T-cell (primary cell): ENCODE results near the gene NSD2. TPM values are rescaled to one million over a fixed set of nuclear protein-coding genes. Genes with fewer than 3 reads are reported as not detected.
"Not testable (repeated sequence)": the region's sequence is repeated elsewhere in the genome, so short reads cannot be mapped to it uniquely, and the experiment has no call there.

Experiments used
- ATAC-seq, 4 experiments: fragments of 200-7000 bp in 3 of 4; fragments of 150-1000 bp in 1 of 4; cut with Tn5 transposase; replicated peaks in 1 of 4; 1 replicate in 3 of 4; 2 replicates in 1 of 4; pipeline ENCODE4 v1.10.0; 2021; ENCODE audit warnings: moderate library complexity in 3 of 4, mild to moderate bottlenecking in 2 of 4, moderate number of reproducible peaks in 1 of 4
- CTCF ChIA-PET, 2 donors: fragments of 300-600 bp; sonication (Branson Sonifier 250); formaldehyde crosslinking; loops; one replicate each; lab custom pipeline; 2022; ENCODE audit warnings: antibody characterized with exemption in 2 of 2; lab: Charles Lee
- POLR2A ChIA-PET, 2 donors: fragments of 300-600 bp; sonication (Branson Sonifier 250); formaldehyde crosslinking; loops; one replicate each; lab custom pipeline; 2022; ENCODE audit warnings: antibody characterized with exemption in 2 of 2; lab: Charles Lee
- DNase-seq, 35 experiments: peaks; one replicate each; pipeline versions ENCODE4 v3.0.0 to v3.0.0-alpha.2; 2013 to 2023
- H3K27ac ChIP-seq: one replicate; pipeline ENCODE4 v1.5.1; 2013; ENCODE audit warnings: low read length
- H3K27me3 ChIP-seq, 2 experiments: replicated peaks in 1 of 2; 1 replicate in 1 of 2; 2 replicates in 1 of 2; pipeline versions ENCODE4 v1.6.1 to v1.7.0; 2013; ENCODE audit warnings: low read length in 1 of 2, mixed read lengths in 1 of 2; ENCODE audit not compliant: control insufficient read depth in 2 of 2, insufficient read depth in 2 of 2; ENCODE audit errors: extremely low read depth in 1 of 2
- H3K36me3 ChIP-seq, 2 donors: 1 replicate in 1 of 2; 2 replicates in 1 of 2; pipeline versions ENCODE4 v1.6.1 to v1.7.0; 2013; ENCODE audit warnings: low read length in 1 of 2; ENCODE audit not compliant: control insufficient read depth in 2 of 2, insufficient read depth in 1 of 2; ENCODE audit errors: extremely low read depth in 1 of 2
- H3K4me1 ChIP-seq, 2 experiments: 1 replicate in 1 of 2; 2 replicates in 1 of 2; pipeline versions ENCODE4 v1.6.1 to v1.7.0; 2013; ENCODE audit warnings: low read length in 2 of 2, mixed read lengths in 1 of 2; ENCODE audit not compliant: insufficient read depth in 2 of 2, control insufficient read depth in 1 of 2; ENCODE audit errors: extremely low read depth in 1 of 2
- H3K4me3 ChIP-seq, 2 donors: 1 replicate in 1 of 2; 2 replicates in 1 of 2; pipeline versions ENCODE4 v1.5.1 to v1.7.0; 2013; ENCODE audit warnings: mild to moderate bottlenecking in 2 of 2, low read length in 1 of 2, moderate library complexity in 1 of 2; ENCODE audit not compliant: control insufficient read depth in 1 of 2; ENCODE audit errors: extremely low read depth in 1 of 2
- H3K9me3 ChIP-seq: 2 replicates; pipeline ENCODE4 v1.7.0; 2013
- H3K27ac Mint-ChIP-seq, 2 donors: one replicate each; pipeline ENCODE4 v1.8.0; 2020 to 2021; ENCODE audit warnings: mild to moderate bottlenecking in 2 of 2, mixed read lengths in 2 of 2
- H3K27me3 Mint-ChIP-seq, 2 donors: one replicate each; pipeline ENCODE4 v1.8.0; 2021 to 2022; ENCODE audit warnings: mixed read lengths in 2 of 2
- H3K36me3 Mint-ChIP-seq: one replicate; pipeline ENCODE4 v1.8.0; 2021; ENCODE audit warnings: mixed read lengths
- H3K4me1 Mint-ChIP-seq, 3 donors: one replicate each; pipeline ENCODE4 v1.8.0; 2020 to 2022; ENCODE audit warnings: mixed read lengths in 3 of 3, mild to moderate bottlenecking in 1 of 3
- H3K4me3 Mint-ChIP-seq, 3 donors: one replicate each; pipeline ENCODE4 v1.8.0; 2020 to 2022; ENCODE audit warnings: mild to moderate bottlenecking in 3 of 3, mixed read lengths in 3 of 3, moderate library complexity in 3 of 3
- H3K9me3 Mint-ChIP-seq, 3 donors: one replicate each; pipeline ENCODE4 v1.8.0; 2020 to 2022; ENCODE audit warnings: mixed read lengths in 3 of 3
- WGBS: methylation state at CpG from one replicate; pipeline ENCODE4 v1.1.5; 2013; ENCODE audit warnings: missing lambda C conversion rate; ENCODE audit not compliant: insufficient coverage; 5-methylcytosine and 5-hydroxymethylcytosine counted together
- total RNA-seq, 35 experiments: library from RNA in 6 of 35; stranded (reverse) in 6 of 35; fragments of 120-200 nt in 1 of 35; gene quantifications; one replicate each; pipeline versions ENCODE4 v1.2.1 to v1.2.4 and lab custom pipeline; 2013 to 2026

NSD2 gene
- total RNA-seq, 5 donors from 2014 or later (not counting 1 experiment from before 2014, with no cell fraction given): 40.8 to 55.3 (median 48.3) TPM

DNA sequence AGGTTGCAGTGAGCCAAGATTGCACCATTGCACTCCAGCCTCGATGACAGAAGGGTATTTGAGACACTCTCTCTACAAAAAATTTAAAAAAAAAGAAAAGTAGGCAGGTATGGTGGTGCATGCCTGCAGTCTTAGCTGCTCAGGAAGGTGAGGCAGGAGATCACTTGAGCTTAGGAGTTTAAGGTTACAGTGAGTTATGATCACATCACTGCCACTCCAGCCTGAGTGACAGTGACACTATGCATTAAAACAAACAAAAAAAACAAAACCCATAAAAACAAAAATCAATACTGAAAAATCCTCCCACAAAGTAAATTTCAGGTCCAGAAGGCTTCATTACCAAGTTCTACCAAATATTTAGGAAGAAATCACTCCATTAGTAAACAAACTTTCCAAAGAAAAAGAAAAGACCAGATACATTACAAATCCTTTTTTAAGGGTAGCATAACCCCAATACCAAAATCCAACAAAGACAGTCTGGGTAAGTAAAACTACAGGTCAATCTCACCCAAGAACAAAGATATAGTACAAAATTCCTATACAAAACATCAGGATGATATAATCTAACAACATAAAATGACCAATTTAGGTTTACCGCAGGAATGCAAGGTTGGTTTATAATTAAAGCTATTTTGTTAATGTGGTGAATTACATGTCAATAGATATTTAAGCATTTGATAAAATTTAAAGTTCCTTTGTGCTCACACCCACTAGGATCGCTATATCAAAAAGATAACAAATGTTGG lies 125.8 kb downstream of the NSD2 start:
- no peak overlapping the region for H3K27ac Mint-ChIP-seq
- Histone ChIP-seq H3K27me3 (no peaks in the 10 kb centered on the region), H3K4me1 (no peaks in the 10 kb centered on the region), H3K9me3 (no peaks in the 10 kb centered on the region), H3K36me3 (peaks cover 0 to 4% of the 10 kb centered on the region in 2 donors), H3K27ac (no peak overlapping the region), H3K4me3 (no peak overlapping the region)
- no peak overlapping the region for H3K4me3 Mint-ChIP-seq
- no peaks in the 10 kb centered on the region for H3K27me3 Mint-ChIP-seq
- ATAC-seq (no peak), DNase-seq (no peak)
- WGBS: no CpG with 5 or more reads among the region's 3 CpGs
- H3K9me3 Mint-ChIP-seq: peaks cover 29 to 38% (median 31%) of the 10 kb centered on the region in 3 donors
- peaks cover 48 to 59% (median 55%) of the 10 kb centered on the region in 3 donors for H3K4me1 Mint-ChIP-seq
- CTCF ChIA-PET: no interaction called here
- POLR2A ChIA-PET: no interaction called here
- peaks cover 63% of the 10 kb centered on the region for H3K36me3 Mint-ChIP-seq

DNA sequence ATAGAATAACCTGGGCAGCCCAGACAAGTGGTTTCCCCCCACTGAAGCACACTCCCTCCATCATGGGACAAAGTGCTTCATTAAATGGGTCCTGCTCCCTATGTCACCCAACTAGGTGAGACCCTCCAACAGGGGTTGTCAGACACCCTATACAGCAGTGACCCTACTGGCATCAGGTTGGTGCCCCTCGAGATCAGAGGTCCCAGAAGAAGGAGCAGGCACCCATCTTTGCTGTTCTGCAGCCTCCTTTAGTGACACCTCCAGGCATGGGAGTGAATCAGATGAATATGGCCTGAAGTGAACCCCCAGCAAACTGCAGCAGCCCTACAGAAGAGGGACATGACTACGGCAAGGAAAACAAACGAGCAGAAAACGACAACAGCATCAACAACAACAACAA lies 126.5 kb downstream of the NSD2 start:
- Mint-ChIP-seq H3K9me3 (peaks cover 29 to 38% (median 31%) of the 10 kb centered on the region in 3 donors), H3K36me3 (peaks cover 68% of the 10 kb centered on the region), H3K27ac (no peak overlapping the region), H3K4me1 (peaks cover 55 to 66% (median 61%) of the 10 kb centered on the region in 3 donors), H3K27me3 (no peaks in the 10 kb centered on the region), H3K4me3 (no peak overlapping the region)
- ATAC-seq (no peak), DNase-seq (no peak)
- peaks cover 0 to 4% of the 10 kb centered on the region in 2 donors for H3K36me3 ChIP-seq
- no peak overlapping the region for H3K27ac ChIP-seq
- no peaks in the 10 kb centered on the region for H3K27me3 ChIP-seq
- ChIA-PET CTCF (no interaction called here), POLR2A (no interaction called here)
- no peaks in the 10 kb centered on the region for H3K4me1 ChIP-seq
- WGBS: 95% methylated on average over 4 of the region's 4 CpGs
- H3K4me3 ChIP-seq: no peak overlapping the region
- H3K9me3 ChIP-seq: no peaks in the 10 kb centered on the region

DNA sequence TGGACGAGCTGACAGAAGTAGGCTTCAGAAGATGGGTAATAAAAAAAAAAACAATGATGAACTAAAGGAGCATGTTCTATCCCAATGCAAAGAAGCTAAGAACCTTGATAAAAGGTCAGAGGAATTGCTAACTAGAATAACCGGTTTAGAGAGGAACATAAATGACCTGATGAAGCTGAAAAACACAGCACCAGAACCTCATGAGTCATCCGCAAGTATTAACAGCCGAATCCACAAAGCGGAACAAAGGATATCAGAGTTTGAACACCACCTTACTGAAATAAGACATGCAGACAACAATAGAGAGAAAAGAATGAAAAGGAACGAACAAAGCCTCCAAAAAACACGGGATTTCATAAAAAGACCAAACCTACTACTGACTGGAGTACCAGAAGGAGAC lies 127.1 kb downstream of the NSD2 start:
- no peak for DNase-seq
- no peak for ATAC-seq
- H3K4me3 Mint-ChIP-seq: no peak overlapping the region
- H3K27me3 ChIP-seq: no peaks in the 10 kb centered on the region
- WGBS: 100% methylated on average over 2 of the region's 7 CpGs
- no peak overlapping the region for H3K27ac ChIP-seq
- ChIA-PET POLR2A (no interaction called here), CTCF (no interaction called here)
- H3K4me3 ChIP-seq: no peak overlapping the region
- H3K4me1 Mint-ChIP-seq: peaks cover 59 to 72% (median 67%) of the 10 kb centered on the region in 3 donors
- peaks cover 0 to 4% of the 10 kb centered on the region in 2 donors for H3K36me3 ChIP-seq
- H3K9me3 ChIP-seq: no peaks in the 10 kb centered on the region
- no peaks in the 10 kb centered on the region for H3K27me3 Mint-ChIP-seq
- peaks cover 74% of the 10 kb centered on the region for H3K36me3 Mint-ChIP-seq
- H3K4me1 ChIP-seq: no peaks in the 10 kb centered on the region
- H3K27ac Mint-ChIP-seq: no peak overlapping the region
- H3K9me3 Mint-ChIP-seq: peaks cover 29 to 38% (median 31%) of the 10 kb centered on the region in 3 donors

DNA sequence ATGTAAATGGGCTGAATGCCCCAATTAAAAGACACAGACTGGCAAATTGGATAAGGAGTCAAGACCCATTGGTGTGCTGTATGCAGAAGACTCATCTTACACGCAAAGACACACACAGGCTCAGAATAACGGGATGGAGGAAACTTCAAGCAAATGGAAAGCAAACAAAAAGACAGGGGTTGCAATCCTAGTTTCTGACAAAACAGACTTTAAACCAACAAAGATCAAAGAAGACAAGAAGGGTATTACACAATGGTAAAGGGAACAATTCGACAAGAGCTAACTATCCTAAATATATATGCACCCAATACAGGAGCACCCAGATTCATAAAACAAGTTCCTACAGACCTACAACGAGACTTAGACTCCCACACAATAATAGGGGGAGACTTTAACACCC lies 128.1 kb downstream of the NSD2 start:
- H3K4me3 ChIP-seq, H3K4me1 ChIP-seq, H3K27me3 Mint-ChIP-seq, H3K27ac Mint-ChIP-seq, POLR2A ChIA-PET, H3K36me3 ChIP-seq, H3K4me3 Mint-ChIP-seq, H3K9me3 ChIP-seq, H3K27ac ChIP-seq, H3K27me3 ChIP-seq, ATAC-seq, DNase-seq, CTCF ChIA-PET: not testable (repeated sequence)
- H3K4me1 Mint-ChIP-seq: peaks cover 61 to 72% (median 67%) of the 10 kb centered on the region in 3 donors
- H3K9me3 Mint-ChIP-seq: peaks cover 29 to 38% (median 31%) of the 10 kb centered on the region in 3 donors
- H3K36me3 Mint-ChIP-seq: peaks cover 74% of the 10 kb centered on the region
- 100% methylated on average over 2 of the region's 4 CpGs for WGBS

DNA sequence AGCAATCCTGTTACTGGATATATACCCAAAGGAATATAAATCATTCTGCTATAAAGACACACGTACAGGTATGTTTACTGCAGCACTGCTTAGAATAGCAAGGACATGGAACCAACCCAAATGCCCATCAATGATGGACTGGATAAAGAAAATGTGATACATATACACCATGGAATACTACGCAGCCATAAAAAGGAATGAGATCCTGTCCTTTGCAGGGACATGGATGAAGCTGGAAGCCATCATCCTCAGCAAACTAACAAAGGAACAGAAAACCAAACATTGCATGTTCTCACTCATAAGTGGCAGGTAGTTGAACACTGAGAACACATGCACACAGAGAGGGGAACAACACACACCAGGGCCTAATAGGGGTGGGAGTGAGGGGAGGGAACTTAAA lies 132.2 kb downstream of the NSD2 start:
- DNase-seq, H3K4me3 ChIP-seq, ATAC-seq, H3K36me3 ChIP-seq, POLR2A ChIA-PET, H3K27ac Mint-ChIP-seq, H3K9me3 ChIP-seq, H3K4me3 Mint-ChIP-seq, H3K27me3 ChIP-seq, H3K27ac ChIP-seq, CTCF ChIA-PET, H3K27me3 Mint-ChIP-seq: not testable (repeated sequence)
- Mint-ChIP-seq H3K4me1 (peaks cover 69 to 74% (median 72%) of the 10 kb centered on the region in 3 donors), H3K36me3 (peaks cover 53% of the 10 kb centered on the region), H3K9me3 (peaks cover 18 to 22% (median 19%) of the 10 kb centered on the region in 3 donors)
- no CpG with 5 or more reads among the region's 2 CpGs for WGBS
- peaks cover 10 to 16% of the 10 kb centered on the region in 2 experiments for H3K4me1 ChIP-seq

DNA sequence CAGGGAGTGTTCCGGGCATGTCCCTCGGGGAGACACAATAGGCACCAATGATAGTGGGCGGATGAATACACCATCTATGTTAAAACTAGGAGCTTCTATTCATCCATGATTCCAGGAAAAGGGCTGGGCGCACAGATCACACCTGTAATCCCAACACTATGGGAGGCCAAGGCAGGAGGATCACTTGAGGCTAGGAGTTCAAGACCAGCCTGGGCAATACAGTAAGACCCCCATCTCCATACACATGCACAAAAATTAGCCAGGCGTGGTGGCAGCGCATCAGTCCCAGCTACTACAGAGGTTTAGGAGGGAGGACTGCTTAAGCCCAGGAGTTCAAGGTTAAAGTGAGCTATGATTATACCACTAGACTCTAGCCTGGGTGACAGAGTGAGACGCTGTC lies 135.2 kb downstream of the NSD2 start:
- ChIA-PET CTCF (interaction anchor here in 1 of 2 donors (0.6 kb wide), 2 partner anchors 219 to 1777 kb away, joined by 3 to 4 read pairs; no protein-coding TSS in a partner anchor), POLR2A (no interaction called here)
- H3K4me3 ChIP-seq: no peak overlapping the region
- no peaks in the 10 kb centered on the region for H3K9me3 Mint-ChIP-seq
- H3K27ac ChIP-seq: no peak overlapping the region
- H3K9me3 ChIP-seq: no peaks in the 10 kb centered on the region
- H3K36me3 Mint-ChIP-seq: peaks cover 23% of the 10 kb centered on the region
- H3K27me3 Mint-ChIP-seq: no peaks in the 10 kb centered on the region
- no peak overlapping the region for H3K27ac Mint-ChIP-seq
- 100% methylated on average over 3 of the region's 7 CpGs for WGBS
- H3K4me3 Mint-ChIP-seq: peak overlapping the region; percentile 90 to 96 (median 90)
- peaks cover 10 to 28% of the 10 kb centered on the region in 2 experiments for H3K4me1 ChIP-seq
- DNase-seq (no peak), ATAC-seq (no peak)
- peaks cover 0 to 3% of the 10 kb centered on the region in 2 donors for H3K36me3 ChIP-seq
- H3K27me3 ChIP-seq: no peaks in the 10 kb centered on the region
- H3K4me1 Mint-ChIP-seq: peaks cover 49 to 52% (median 51%) of the 10 kb centered on the region in 3 donors
